Stimulated activated CD8-positive, alpha-beta memory T cell treated with anti-CD3 and anti-CD28 coated beads, Interleukin-2, amount 100 ng/mL, for 48 hours (primary cell): ENCODE results near the gene CORO1A.
A peak's percentile ranks its signal among the peaks of the same experiment; 100 is the strongest.
"Not testable (repeated sequence)": the region's sequence is repeated elsewhere in the genome, so short reads cannot be mapped to it uniquely, and the experiment has no call there.

ENCODE experiments used
- DNase-seq, 2 donors: peaks; one replicate each; pipeline ENCODE4 v3.0.0-alpha.2; 2020; ENCODE audit warnings: low read depth in 2 of 2

Gene CORO1A

GRCh38 chr16:30170145-30170544 is 13.3 kb upstream of the CORO1A start:
- DNase-seq: not testable (repeated sequence)

- no peak for DNase-seq
Measured at GRCh38 chr16:30173054-30173453, 10.3 kb upstream of the CORO1A start.

DNA sequence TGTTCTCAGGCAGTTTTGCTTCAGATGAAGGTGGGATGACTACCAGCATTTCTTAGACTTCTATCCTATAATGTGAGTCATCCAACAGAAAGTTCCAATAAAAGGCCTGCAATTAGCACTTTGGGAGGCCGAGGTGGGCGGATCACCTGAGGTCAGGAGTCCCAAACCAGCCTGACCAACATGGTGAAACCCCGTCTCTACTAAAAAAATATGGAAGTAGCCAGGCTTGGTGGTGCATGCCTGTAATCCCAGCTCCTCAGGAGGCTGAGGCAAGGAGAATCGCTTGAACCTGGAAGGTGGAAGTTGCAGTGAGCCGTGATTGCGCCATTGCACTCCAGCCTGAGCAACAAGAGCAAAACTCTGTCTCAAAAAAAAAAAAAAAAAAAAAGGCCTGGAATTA is 6.5 kb upstream of the CORO1A start:
- DNase-seq: not testable (repeated sequence)

- DNase-seq: no peak
Measured at GRCh38 chr16:30179195-30179594, 4.2 kb upstream of the CORO1A start.

- DNase-seq: no peak
Measured at GRCh38 chr16:30179931-30180330, 3.5 kb upstream of the CORO1A start.

DNA sequence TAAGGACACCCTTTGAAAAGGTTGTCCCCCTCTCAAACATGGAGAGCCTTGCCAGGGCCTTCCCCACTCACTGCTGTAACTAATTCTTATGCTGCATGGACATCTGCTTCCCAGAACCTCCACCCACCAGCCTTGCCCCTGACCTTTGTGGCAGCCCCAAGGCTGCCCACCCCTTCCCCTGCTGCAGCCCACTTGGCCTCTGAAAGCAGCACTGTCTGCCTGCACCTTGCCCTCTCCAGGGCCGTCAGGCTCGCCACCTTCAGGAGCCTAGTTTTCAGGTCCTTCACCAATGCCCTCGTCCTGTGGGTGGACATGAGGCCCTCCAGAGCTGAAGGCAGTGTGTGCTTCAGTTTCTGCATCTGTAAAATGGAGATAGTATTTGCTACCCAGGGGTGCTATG is 2.7 kb upstream of the CORO1A start:
- DNase-seq: no peak

DNA sequence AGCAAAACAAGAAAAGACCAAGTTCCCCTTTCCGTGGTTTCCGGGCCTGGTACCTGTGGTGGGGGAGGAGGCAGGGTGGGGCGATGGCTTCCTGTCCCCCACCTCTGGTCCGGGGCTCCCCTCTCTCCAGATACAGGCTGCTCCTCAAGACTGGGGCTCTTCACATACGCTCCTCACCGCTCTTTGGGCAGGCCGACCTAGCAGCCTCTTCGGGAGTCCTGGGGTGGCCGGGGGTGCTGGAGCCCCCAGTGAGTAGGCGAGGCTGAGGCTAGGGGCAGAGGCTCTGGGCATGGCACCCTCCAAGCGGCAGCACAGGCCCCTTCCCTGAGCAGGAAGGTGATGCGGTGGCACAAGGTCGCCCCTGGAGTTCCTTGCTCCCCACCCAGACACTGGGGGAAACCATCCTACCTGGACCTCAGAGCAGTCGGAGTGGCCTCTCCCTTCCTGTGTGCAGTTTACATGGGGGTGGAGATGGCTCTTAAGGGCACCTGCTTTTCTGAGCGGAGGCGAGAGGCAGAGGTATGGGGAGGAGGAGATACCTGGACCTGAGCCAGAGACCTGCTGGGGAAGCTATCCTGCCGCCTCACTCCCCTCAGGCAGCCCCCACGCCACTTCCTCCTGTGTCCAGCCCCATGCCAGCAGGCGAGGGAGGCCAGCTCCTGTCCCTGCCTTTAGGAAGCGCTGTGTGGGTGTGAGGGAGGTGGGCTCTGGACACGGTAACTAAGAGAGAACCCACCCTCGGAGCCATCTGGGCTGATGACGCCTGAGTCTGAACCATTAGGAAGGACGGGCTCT is 891 bp downstream of the CORO1A start:
- DNase-seq: peak; percentile 59 to 61

GRCh38 chr16:30184891-30185682 is 1.7 kb downstream of the CORO1A start:
- DNase-seq: peak; percentile 24 to 30

- peak; percentile 73 to 74 for DNase-seq
Measured at GRCh38 chr16:30185683-30186421, 2.5 kb downstream of the CORO1A start.

DNA sequence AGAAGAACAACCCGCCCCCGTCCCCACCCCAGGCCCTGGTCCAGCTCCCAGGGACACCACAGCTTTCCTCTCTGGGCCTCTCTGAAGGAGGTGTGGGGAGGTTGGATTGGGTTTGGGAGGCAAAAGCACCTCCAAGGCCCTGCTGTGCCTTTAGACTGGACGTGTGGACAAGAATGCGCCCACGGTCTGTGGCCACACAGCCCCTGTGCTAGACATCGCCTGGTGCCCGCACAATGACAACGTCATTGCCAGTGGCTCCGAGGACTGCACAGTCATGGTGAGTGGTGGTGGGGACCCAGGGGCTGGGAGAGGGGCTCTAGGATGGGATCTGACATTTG is 3.0 kb downstream of the CORO1A start:
- no peak for DNase-seq

DNA sequence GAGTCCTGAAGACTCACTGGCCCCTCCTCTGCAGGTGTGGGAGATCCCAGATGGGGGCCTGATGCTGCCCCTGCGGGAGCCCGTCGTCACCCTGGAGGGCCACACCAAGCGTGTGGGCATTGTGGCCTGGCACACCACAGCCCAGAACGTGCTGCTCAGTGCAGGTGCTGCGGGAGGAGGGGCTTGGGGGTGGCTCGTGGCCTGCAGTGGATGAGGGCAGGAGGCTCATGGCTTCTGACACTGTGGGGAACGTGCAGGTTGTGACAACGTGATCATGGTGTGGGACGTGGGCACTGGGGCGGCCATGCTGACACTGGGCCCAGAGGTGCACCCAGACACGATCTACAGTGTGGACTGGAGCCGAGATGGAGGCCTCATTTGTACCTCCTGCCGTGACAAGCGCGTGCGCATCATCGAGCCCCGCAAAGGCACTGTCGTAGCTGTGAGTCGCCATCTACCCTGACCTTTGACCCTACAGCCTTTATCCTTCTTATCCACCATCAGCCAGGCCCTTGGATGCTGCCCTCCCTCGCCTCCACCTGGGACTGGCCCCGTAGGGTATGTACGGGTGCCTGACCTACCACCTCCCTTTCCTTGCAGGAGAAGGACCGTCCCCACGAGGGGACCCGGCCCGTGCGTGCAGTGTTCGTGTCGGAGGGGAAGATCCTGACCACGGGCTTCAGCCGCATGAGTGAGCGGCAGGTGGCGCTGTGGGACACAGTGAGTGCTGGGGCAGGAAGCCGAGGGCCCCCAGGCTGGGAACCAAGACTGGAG is 3.6 kb downstream of the CORO1A start:
- DNase-seq: peak; percentile 88 to 89

DNA sequence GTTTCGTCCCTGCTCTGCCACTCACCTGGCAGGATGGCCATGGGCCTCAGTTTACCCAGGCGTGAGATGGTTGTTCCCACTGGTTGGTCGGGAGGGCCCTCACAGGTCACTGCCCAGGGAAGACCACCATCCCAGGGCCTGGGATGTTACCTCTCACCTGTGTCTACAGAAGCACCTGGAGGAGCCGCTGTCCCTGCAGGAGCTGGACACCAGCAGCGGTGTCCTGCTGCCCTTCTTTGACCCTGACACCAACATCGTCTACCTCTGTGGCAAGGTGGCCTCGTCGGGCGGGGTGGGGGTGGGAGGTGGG is 4.1 kb downstream of the CORO1A start:
- DNase-seq: no peak

GRCh38 chr16:30187971-30188561 is 4.7 kb downstream of the CORO1A start:
- no peak for DNase-seq

GRCh38 chr16:30191158-30191557 is 7.8 kb downstream of the CORO1A start:
- not testable (repeated sequence) for DNase-seq

DNA sequence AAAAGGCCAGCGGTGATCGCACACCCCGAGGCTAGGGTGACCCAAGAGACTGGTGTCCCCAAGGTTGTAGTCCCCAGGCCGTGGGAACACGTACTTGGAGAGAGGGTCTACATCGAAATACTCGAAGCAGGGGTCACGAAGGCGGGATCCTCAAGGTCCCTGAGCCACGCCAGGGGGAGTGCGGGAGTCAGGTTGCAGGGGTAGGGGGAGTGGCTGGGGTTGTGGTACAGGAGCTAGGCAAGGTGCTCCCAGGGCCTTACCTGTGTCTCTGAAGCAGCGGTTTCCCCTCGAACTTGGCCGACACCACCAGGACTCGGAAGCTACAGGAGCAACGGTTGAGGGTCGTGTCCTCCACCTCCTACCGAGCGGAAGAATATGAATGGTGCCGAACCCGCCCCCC is 9.7 kb downstream of the CORO1A start:
- DNase-seq: not testable (repeated sequence)

DNA sequence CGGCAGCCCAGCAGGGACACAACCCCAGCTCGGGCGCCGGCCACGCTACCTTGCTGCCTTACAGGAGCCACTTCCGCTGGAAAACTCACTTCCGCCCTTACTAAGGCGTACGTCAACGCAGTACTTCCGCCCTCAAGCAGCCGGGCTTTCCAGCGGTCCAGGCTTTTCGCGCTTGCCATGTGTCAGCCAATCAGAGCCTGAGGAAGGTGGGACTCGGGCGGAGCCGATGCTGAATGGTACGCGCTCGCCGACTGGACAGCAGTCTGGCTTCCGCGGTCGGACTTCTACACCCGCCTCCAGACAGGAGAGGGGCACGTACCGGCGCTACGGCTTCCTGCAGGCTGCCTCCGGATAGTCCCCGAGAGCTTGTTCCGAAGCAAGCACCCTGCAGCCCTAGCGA is 10.2 kb downstream of the CORO1A start, which contains the start of the genes BOLA2B and SLX1A:
TSS of gene BOLA2B (minus strand) at position 52 of the 400 bp plus-strand sequence. CDS start 71 bp downstream, outside the sequence.
TSS of gene SLX1A (plus strand) at position 261 of the 400 bp plus-strand sequence. CDS start 210 bp downstream, outside the sequence.
- not testable (repeated sequence) for DNase-seq

GRCh38 chr16:30194172-30194925 is 10.9 kb downstream of the CORO1A start:
- not testable (repeated sequence) for DNase-seq

- not testable (repeated sequence) for DNase-seq
Measured at GRCh38 chr16:30197001-30197400, 13.6 kb downstream of the CORO1A start.

GRCh38 chr16:30199049-30199448 is 15.6 kb downstream of the CORO1A start, which contains the start of gene SULT1A3:
SULT1A3 (plus strand) TSS chr16:30199255; CDS start chr16:30200729, 1,474 bp downstream.
- not testable (repeated sequence) for DNase-seq
